Neuronal stem cell (in vitro differentiated cells): ENCODE results near the gene KAT7.

Experiments
- DNase-seq: peaks from one replicate; pipeline ENCODE4 v3.0.0-alpha.2; 2013; ENCODE audit warnings: low spot score
- H2AFZ ChIP-seq: one replicate; pipeline ENCODE4 v1.6.1; 2013; ENCODE audit warnings: mild to moderate bottlenecking, low read length, inconsistent platforms
- H2AK5ac ChIP-seq: 2 replicates; pipeline ENCODE4 v1.6.1; 2013; ENCODE audit warnings: low read depth, mild to moderate bottlenecking, inconsistent platforms, low read length, moderate library complexity, mixed read lengths
- H2BK120ac ChIP-seq: 2 replicates; pipeline ENCODE4 v1.6.1; 2013; ENCODE audit warnings: low read depth, mild to moderate bottlenecking, inconsistent platforms, low read length, moderate library complexity, mixed read lengths
- H2BK12ac ChIP-seq: one replicate; pipeline ENCODE4 v1.6.1; 2013; ENCODE audit warnings: low read length, inconsistent platforms
- H2BK15ac ChIP-seq: 2 replicates; pipeline ENCODE4 v1.6.1; 2013; ENCODE audit warnings: mild to moderate bottlenecking, low read length, inconsistent platforms, mixed read lengths
- H2BK5ac ChIP-seq: one replicate; pipeline ENCODE4 v1.6.1; 2013; ENCODE audit warnings: inconsistent platforms, mild to moderate bottlenecking, low read length, moderate library complexity
- H3K14ac ChIP-seq: one replicate; pipeline ENCODE4 v1.6.1; 2013; ENCODE audit warnings: low read length, inconsistent platforms
- H3K18ac ChIP-seq: 2 replicates; pipeline ENCODE4 v1.6.1; 2013; ENCODE audit warnings: low read length, inconsistent platforms
- H3K23ac ChIP-seq: 2 replicates; pipeline ENCODE4 v1.6.1; 2013; ENCODE audit warnings: low read depth, mild to moderate bottlenecking, mixed read lengths, low read length, inconsistent platforms; ENCODE audit not compliant: poor library complexity
- H3K27ac ChIP-seq: replicated peaks from 3 replicates; pipeline ENCODE4 v1.5.1; 2013; ENCODE audit warnings: low read length, inconsistent platforms
- H3K27me3 ChIP-seq, 3 experiments: 2 replicates each; pipeline ENCODE4 v1.6.1; 2013; ENCODE audit warnings: low read length in 3 of 3, mild to moderate bottlenecking in 2 of 3, inconsistent platforms in 1 of 3, low read depth in 1 of 3, mixed read lengths in 1 of 3, moderate library complexity in 1 of 3; ENCODE audit not compliant: control insufficient read depth in 3 of 3, insufficient read depth in 3 of 3
- H3K36me3 ChIP-seq, 2 donors: replicated peaks in 1 of 2; 2 replicates each; pipeline ENCODE4 v1.6.1; 2013; ENCODE audit warnings: low read length in 2 of 2; ENCODE audit not compliant: control insufficient read depth in 2 of 2, insufficient read depth in 2 of 2
- H3K4ac ChIP-seq: 2 replicates; pipeline ENCODE4 v1.6.1; 2013; ENCODE audit warnings: inconsistent platforms, mild to moderate bottlenecking, low read length, moderate library complexity
- H3K4me1 ChIP-seq, 2 donors: 1 replicate in 1 of 2; 2 replicates in 1 of 2; pipeline ENCODE4 v1.6.1; 2013; ENCODE audit warnings: low read length in 2 of 2, low read depth in 1 of 2; ENCODE audit not compliant: control insufficient read depth in 2 of 2, insufficient read depth in 1 of 2
- H3K4me2 ChIP-seq: one replicate; pipeline ENCODE4 v1.6.1; 2013; ENCODE audit warnings: mild to moderate bottlenecking, low read length, inconsistent platforms; ENCODE audit not compliant: insufficient read depth, poor library complexity, severe bottlenecking
- H3K4me3 ChIP-seq, 2 donors: 2 replicates each; pipeline ENCODE4 v1.5.1; 2013; ENCODE audit warnings: low read length in 2 of 2, mild to moderate bottlenecking in 2 of 2, inconsistent platforms in 1 of 2, moderate library complexity in 1 of 2
- H3K79me1 ChIP-seq: one replicate; pipeline ENCODE4 v1.6.1; 2013; ENCODE audit warnings: low read depth, mild to moderate bottlenecking, inconsistent platforms, low read length, moderate library complexity
- H3K9ac ChIP-seq: one replicate; pipeline ENCODE4 v1.6.1; 2013; ENCODE audit warnings: mild to moderate bottlenecking, low read depth, low read length, inconsistent platforms; ENCODE audit not compliant: poor library complexity
- H3K9me3 ChIP-seq, 2 donors: replicated peaks in 1 of 2; 2 replicates each; pipeline versions ENCODE3 to v1.6.1; 2013; ENCODE audit warnings: low read length in 2 of 2, mild to moderate bottlenecking in 2 of 2, inconsistent platforms in 1 of 2, low read depth in 1 of 2, mixed read lengths in 1 of 2, moderate library complexity in 1 of 2; ENCODE audit not compliant: control insufficient read depth in 2 of 2, insufficient read depth in 1 of 2
- H4K8ac ChIP-seq: one replicate; pipeline ENCODE4 v1.6.1; 2013; ENCODE audit warnings: low read depth, mild to moderate bottlenecking, inconsistent platforms, low read length, moderate library complexity
- H4K91ac ChIP-seq: one replicate; pipeline ENCODE4 v1.6.1; 2013; ENCODE audit warnings: low read length, low read depth, mild to moderate bottlenecking, inconsistent platforms; ENCODE audit not compliant: poor library complexity
- WGBS, 2 donors: extraction: QIAGEN DNeasy Blood & Tissue Kit; methylation state at CpG; one replicate each; pipeline ENCODE4 v1.1.7; 2013; ENCODE audit warnings: missing lambda C conversion rate in 2 of 2, mixed read lengths in 1 of 2; ENCODE audit not compliant: insufficient read length in 2 of 2, insufficient replicate concordance in 1 of 2; ENCODE audit errors: extremely low coverage in 2 of 2; 5-methylcytosine and 5-hydroxymethylcytosine counted together

The KAT7 gene

DNA sequence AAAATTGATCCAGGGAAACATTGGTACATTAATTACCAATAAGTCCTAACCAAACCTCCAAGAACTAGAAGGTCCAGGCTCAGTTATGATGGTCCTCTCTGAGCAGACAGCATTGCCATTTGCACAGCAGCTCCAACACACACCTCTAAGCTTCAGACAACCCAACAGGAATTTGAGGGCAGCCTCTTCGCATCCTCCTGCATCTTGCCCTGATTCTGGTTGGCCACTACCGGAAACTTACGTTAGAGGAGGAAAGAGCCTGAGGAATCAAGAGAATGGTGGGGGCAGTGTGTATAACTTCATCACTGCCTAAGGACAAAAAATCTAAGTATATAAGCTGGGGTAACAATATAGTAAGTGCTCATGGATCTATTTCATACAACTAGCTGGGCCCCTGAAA, 40.3 kb upstream of the KAT7 start:
- H4K8ac ChIP-seq, result no peak overlapping the region
- H3K79me1 ChIP-seq, result peaks cover 2% of the 10 kb centered on the region
- WGBS, 2 donors, result no CpG with 5 or more reads among the region's 3 CpGs
- no peak overlapping the region for H4K91ac ChIP-seq
- H2BK120ac ChIP-seq, result no peak overlapping the region
- H3K9ac ChIP-seq, result no peak overlapping the region
- H3K27me3 ChIP-seq, result no peaks in the 10 kb centered on the region
- no peaks in the 10 kb centered on the region for H3K9me3 ChIP-seq
- no peak overlapping the region for H3K4ac ChIP-seq
- no peak overlapping the region for H3K23ac ChIP-seq
- H3K4me1 ChIP-seq, result no peaks in the 10 kb centered on the region
- H3K36me3 ChIP-seq, result peaks cover 0 to 4% of the 10 kb centered on the region in 2 donors
- H2AK5ac ChIP-seq, result no peak overlapping the region
- no peak overlapping the region for H3K14ac ChIP-seq
- no peak overlapping the region for H2BK15ac ChIP-seq
- H3K27ac ChIP-seq, result no peak overlapping the region
- no peak overlapping the region for H3K4me3 ChIP-seq
- H2AFZ ChIP-seq, result no peak overlapping the region
- H2BK12ac ChIP-seq, result no peak overlapping the region
- no peak overlapping the region for H3K18ac ChIP-seq
- no peak for DNase-seq
- H2BK5ac ChIP-seq, result no peak overlapping the region
- H3K4me2 ChIP-seq, result no peak overlapping the region

DNA sequence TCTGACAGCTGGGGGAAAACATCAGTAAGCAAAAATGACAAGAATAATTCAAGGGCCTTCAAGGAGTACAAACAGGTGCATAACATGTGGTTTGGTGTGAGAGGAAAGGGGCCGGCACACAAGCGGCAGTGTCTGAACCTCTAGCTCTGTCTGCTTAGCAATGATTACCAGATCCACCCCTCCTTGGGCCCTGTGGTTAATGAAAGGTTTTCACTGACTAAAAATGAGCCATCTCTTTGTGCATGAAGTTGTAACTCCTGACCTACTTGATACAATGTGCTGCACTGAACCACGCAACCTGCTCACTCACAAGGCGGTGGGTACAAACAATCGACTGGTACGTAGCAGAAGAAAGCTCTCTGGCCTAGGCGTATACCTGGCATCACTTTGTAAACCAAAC, 39.7 kb upstream of the KAT7 start:
- Histone ChIP-seq H2AK5ac (no peak overlapping the region), H3K9ac (no peak overlapping the region), H3K14ac (no peak overlapping the region), H3K4me2 (no peak overlapping the region), H2BK120ac (no peak overlapping the region), H3K27ac (no peak overlapping the region), H3K9me3 (no peaks in the 10 kb centered on the region), H3K4ac (no peak overlapping the region), H4K91ac (no peak overlapping the region), H3K18ac (no peak overlapping the region), H2AFZ (no peak overlapping the region), H2BK15ac (no peak overlapping the region), H2BK12ac (no peak overlapping the region), H3K27me3 (no peaks in the 10 kb centered on the region), H3K79me1 (peaks cover 2% of the 10 kb centered on the region), H4K8ac (no peak overlapping the region), H3K4me3 (no peak overlapping the region), H3K23ac (no peak overlapping the region), H3K4me1 (no peaks in the 10 kb centered on the region), H2BK5ac (no peak overlapping the region), H3K36me3 (peaks cover 0 to 4% of the 10 kb centered on the region in 2 donors)
- WGBS, 2 donors, result no CpG with 5 or more reads among the region's 7 CpGs
- DNase-seq, result no peak

GRCh38 chr17:49749730-49750129, 38.8 kb upstream of the KAT7 start:
- no peak for DNase-seq
- WGBS, 2 donors, result no CpG with 5 or more reads among the region's 3 CpGs

DNA sequence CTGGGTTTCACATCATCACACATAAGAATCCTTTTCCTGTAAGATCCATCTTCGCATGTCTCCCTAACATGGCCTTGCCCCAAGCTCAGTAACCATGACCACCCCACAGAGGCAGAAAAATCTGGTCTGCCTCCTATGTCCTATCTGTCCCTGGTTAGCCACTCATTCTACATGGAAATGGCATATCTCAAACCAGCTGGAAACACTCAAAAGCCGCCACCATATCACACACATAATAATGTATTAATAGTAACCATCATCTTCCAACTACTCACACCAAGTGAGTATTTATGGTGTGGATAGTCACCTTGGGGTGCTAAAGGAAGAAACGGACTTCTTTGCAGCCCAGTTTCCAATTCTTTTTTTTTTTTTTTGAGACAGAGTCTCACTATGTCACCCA, 36.0 kb upstream of the KAT7 start:
- Histone ChIP-seq H3K18ac (no peak overlapping the region), H3K9me3 (no peaks in the 10 kb centered on the region), H2AK5ac (no peak overlapping the region), H3K9ac (no peak overlapping the region), H3K23ac (no peak overlapping the region), H3K4ac (no peak overlapping the region), H4K8ac (no peak overlapping the region), H2BK5ac (no peak overlapping the region), H3K4me3 (no peak overlapping the region), H3K14ac (no peak overlapping the region), H2BK12ac (no peak overlapping the region), H3K27me3 (no peaks in the 10 kb centered on the region), H3K27ac (no peak overlapping the region), H2BK15ac (no peak overlapping the region), H2BK120ac (no peak overlapping the region), H3K36me3 (peaks cover 0 to 4% of the 10 kb centered on the region in 2 donors), H3K4me1 (no peaks in the 10 kb centered on the region), H2AFZ (no peak overlapping the region), H4K91ac (no peak overlapping the region), H3K4me2 (no peak overlapping the region), H3K79me1 (peaks cover 4% of the 10 kb centered on the region)
- no CpG with 5 or more reads among the region's 3 CpGs for WGBS, 2 donors
- no peak for DNase-seq

More at GRCh38 chr17:49749730-49750129, 38.8 kb upstream of the KAT7 start:
- Histone ChIP-seq H3K9ac (no peak overlapping the region), H3K14ac (no peak overlapping the region), H3K4me1 (no peaks in the 10 kb centered on the region), H3K27ac (no peak overlapping the region), H3K36me3 (peaks cover 0 to 4% of the 10 kb centered on the region in 2 donors), H3K18ac (no peak overlapping the region), H2AFZ (no peak overlapping the region), H3K4me2 (no peak overlapping the region), H3K23ac (no peak overlapping the region), H2BK5ac (no peak overlapping the region), H2AK5ac (no peak overlapping the region), H4K91ac (no peak overlapping the region), H3K79me1 (peaks cover 2% of the 10 kb centered on the region), H4K8ac (no peak overlapping the region), H3K27me3 (no peaks in the 10 kb centered on the region), H3K4me3 (no peak overlapping the region), H2BK12ac (no peak overlapping the region), H3K4ac (no peak overlapping the region), H2BK15ac (no peak overlapping the region), H2BK120ac (no peak overlapping the region), H3K9me3 (no peaks in the 10 kb centered on the region)
